Measurements from ENCODE around the gene ATP6V1B1. TPM values are rescaled to one million over a fixed set of nuclear protein-coding genes. Genes with fewer than 3 reads are reported as not detected.

Gene ATP6V1B1
- total and polyA plus RNA-seq, 10 of the 15 experiments (the other 5 are each of a cell fraction or from before 2014, with no cell fraction given) = not detected

- no peak overlapping the region for H2AFZ ChIP-seq (ENCODE audit: control insufficient read depth, low read depth, low read length)
- H3K4me2 ChIP-seq (ENCODE audit: control insufficient read depth, insufficient read depth) = no peak overlapping the region
- WGBS (ENCODE audit: insufficient coverage, insufficient replicate concordance, low lambda C conversion rate, missing lambda C conversion rate) = 88% methylated on average over 9 of the region's 9 CpGs
- RAD21 ChIA-PET (ENCODE audit: unreplicated experiment) = no interaction called here
- peaks cover 9% of the 10 kb centered on the region for H3K4me1 ChIP-seq (ENCODE audit: control insufficient read depth, insufficient read depth, low read length)
- FAIRE-seq (no peak), ATAC-seq (no peak), DNase-seq (ENCODE audit: low read depth, low spot score) (no peak)
- BruUV-seq (replicated peaks) = no TSS peak
- H3K27me3 ChIP-seq (replicated peaks in 1 of 2; ENCODE audit: control insufficient read depth in 2 of 2, insufficient read depth in 2 of 2, low read length in 1 of 2) = no peaks in the 10 kb centered on the region
- SMC1A ChIA-PET (ENCODE audit: uncharacterized antibody, unreplicated experiment) = no interaction called here
- H3K4me3 ChIP-seq = no peak overlapping the region
- peaks cover 21% of the 10 kb centered on the region for H3K79me2 ChIP-seq (ENCODE audit: control insufficient read depth, insufficient read depth, low read length)
- POLR2A ChIA-PET = interaction anchor here (0.8 kb wide), 1 partner anchor 10 kb away, joined by 3 read pairs; no protein-coding TSS in a partner anchor
- intact Hi-C loops (cut with micrococcal nuclease; ENCODE audit: unreplicated experiment) = no loop called here
- in situ Hi-C loops (cut with MboI) = no loop called here
- peaks cover 6 to 13% of the 10 kb centered on the region in 2 experiments; a peak in 3 of 4 replicates for H3K36me3 ChIP-seq (ENCODE audit: control insufficient read depth in 2 of 2, insufficient read depth in 2 of 2, low read length in 1 of 2)
- H3K27ac ChIP-seq (ENCODE audit: control insufficient read depth, insufficient read depth) = no peak overlapping the region
- no peaks in the 10 kb centered on the region for H4K20me1 ChIP-seq (ENCODE audit: control insufficient read depth, insufficient read depth)
- H3K9ac ChIP-seq (ENCODE audit: control insufficient read depth, insufficient read depth, low read length) = no peak overlapping the region
- TF ChIP-seq PKNOX1 (IDR thresholded peaks at IDR 0.05) (no peak), RFX5 (IDR thresholded peaks at IDR 0.05; ENCODE audit: low read depth, low read length) (no peak), ZBTB11 (CRISPR knock-in tag; IDR thresholded peaks at IDR 0.05) (no peak), KDM1A (IDR thresholded peaks at IDR 0.05; ENCODE audit: borderline replicate concordance) (no peak), MTA3 (IDR thresholded peaks at IDR 0.05; ENCODE audit: borderline replicate concordance, low read length) (no peak), HDAC2 (IDR thresholded peaks at IDR 0.05) (no peak), DPF2 (IDR thresholded peaks at IDR 0.05) (no peak), HDGF (IDR thresholded peaks at IDR 0.05) (no peak), ZBTB40 (IDR thresholded peaks at IDR 0.05; ENCODE audit: borderline replicate concordance) (no peak), MYB (IDR thresholded peaks at IDR 0.05; ENCODE audit: borderline replicate concordance, low read depth, low read length) (no peak), WRNIP1 (IDR thresholded peaks at IDR 0.05; ENCODE audit: borderline replicate concordance, low read depth, low read length) (no peak), ZNF207 (IDR thresholded peaks at IDR 0.05; ENCODE audit: borderline replicate concordance) (no peak), CEBPB (IDR thresholded peaks at IDR 0.05; ENCODE audit: borderline replicate concordance in 1 of 2, low read depth in 2 of 2, low read length in 2 of 2) (no peak)
- CTCF ChIA-PET = interaction anchor here (0.9 to 1.0 kb wide), 2 partner anchors 9 to 10 kb away, joined by 3 read pairs; no protein-coding TSS in a partner anchor
- H3K9me3 ChIP-seq (replicated peaks; ENCODE audit: control insufficient read depth, insufficient read depth, low read length) = no peaks in the 10 kb centered on the region
Measured at GRCh38 chr2:70991742-70992141, 56.0 kb downstream of the ATP6V1B1 start.

Data from GM12878 (cell line).